Central memory CD8-positive, alpha-beta T cell (primary cell): ENCODE results near the gene FAT2.

ENCODE experiments used
- ATAC-seq: fragments of 150-1000 bp; cut with Tn5 transposase; replicated peaks from 2 replicates; pipeline ENCODE4 v1.10.0; 2022; ENCODE audit warnings: mild to moderate bottlenecking, moderate FRiP score, moderate number of reproducible peaks; ENCODE audit not compliant: poor library complexity, severe bottlenecking; ENCODE audit errors: extremely low read depth
- DNase-seq, 2 donors: peaks; one replicate each; pipeline ENCODE4 v3.0.0; 2021; ENCODE audit warnings: low spot score in 2 of 2
- H3K27ac Mint-ChIP-seq: one replicate; pipeline ENCODE4 v1.8.0; 2022; ENCODE audit warnings: low read depth, mild to moderate bottlenecking, moderate library complexity, mixed read lengths
- H3K27me3 Mint-ChIP-seq: one replicate; pipeline ENCODE4 v1.8.0; 2022; ENCODE audit warnings: mixed read lengths
- H3K36me3 Mint-ChIP-seq: one replicate; pipeline ENCODE4 v1.8.0; 2022; ENCODE audit warnings: mild to moderate bottlenecking, moderate library complexity, mixed read lengths; ENCODE audit not compliant: insufficient read depth
- H3K4me1 Mint-ChIP-seq: one replicate; pipeline ENCODE4 v1.8.0; 2022; ENCODE audit warnings: mixed read lengths
- H3K4me3 Mint-ChIP-seq: one replicate; pipeline ENCODE4 v1.8.0; 2022; ENCODE audit warnings: mild to moderate bottlenecking, moderate library complexity, mixed read lengths
- H3K9me3 Mint-ChIP-seq: one replicate; pipeline ENCODE4 v1.8.0; 2022; ENCODE audit warnings: mixed read lengths

Gene FAT2

GRCh38 chr5:151591144-151591819 lies at the start of gene FAT2:
TSS of gene FAT2 (minus strand) at chr5:151591331. CDS start at chr5:151568931, 22,400 bp downstream.
- DNase-seq (no peak), ATAC-seq (no peak)
- peaks cover 18% of the 10 kb centered on the region for H3K27me3 Mint-ChIP-seq
- no peak within 1 kb of the TSS for H3K27ac Mint-ChIP-seq
- no peaks in the 10 kb centered on the region for H3K9me3 Mint-ChIP-seq
- H3K36me3 Mint-ChIP-seq: no peaks in the 10 kb centered on the region
- no peak within 1 kb of the TSS for H3K4me3 Mint-ChIP-seq
- no peaks in the 10 kb centered on the region for H3K4me1 Mint-ChIP-seq

GRCh38 chr5:151638619-151639018 lies 47.5 kb upstream of the FAT2 start:
- H3K27ac Mint-ChIP-seq: no peak overlapping the region
- no peak overlapping the region for H3K4me3 Mint-ChIP-seq
- no peaks in the 10 kb centered on the region for H3K4me1 Mint-ChIP-seq
- H3K36me3 Mint-ChIP-seq: no peaks in the 10 kb centered on the region
- peaks cover 24% of the 10 kb centered on the region for H3K27me3 Mint-ChIP-seq
- H3K9me3 Mint-ChIP-seq: no peaks in the 10 kb centered on the region
- ATAC-seq (no peak), DNase-seq (no peak)

GRCh38 chr5:151637676-151638075 lies 46.5 kb upstream of the FAT2 start:
- DNase-seq (no peak), ATAC-seq (no peak)
- no peak overlapping the region for H3K4me3 Mint-ChIP-seq
- H3K27ac Mint-ChIP-seq: no peak overlapping the region
- no peaks in the 10 kb centered on the region for H3K9me3 Mint-ChIP-seq
- H3K27me3 Mint-ChIP-seq: peaks cover 25% of the 10 kb centered on the region
- H3K4me1 Mint-ChIP-seq: no peaks in the 10 kb centered on the region
- H3K36me3 Mint-ChIP-seq: no peaks in the 10 kb centered on the region

GRCh38 chr5:151633892-151634291 lies 42.8 kb upstream of the FAT2 start:
- Mint-ChIP-seq H3K4me3 (no peak overlapping the region), H3K27ac (no peak overlapping the region), H3K4me1 (no peaks in the 10 kb centered on the region), H3K36me3 (no peaks in the 10 kb centered on the region), H3K27me3 (peaks cover 42% of the 10 kb centered on the region), H3K9me3 (no peaks in the 10 kb centered on the region)
- ATAC-seq: no peak
- no peak for DNase-seq

- Mint-ChIP-seq H3K27ac (no peak overlapping the region), H3K36me3 (no peaks in the 10 kb centered on the region), H3K4me3 (no peak overlapping the region), H3K27me3 (peaks cover 42% of the 10 kb centered on the region), H3K9me3 (no peaks in the 10 kb centered on the region), H3K4me1 (no peaks in the 10 kb centered on the region)
- ATAC-seq: no peak
- no peak for DNase-seq
Observed at GRCh38 chr5:151632941-151633340, 41.8 kb upstream of the FAT2 start.

GRCh38 chr5:151632524-151632923 lies 41.4 kb upstream of the FAT2 start:
- Mint-ChIP-seq H3K27me3 (peaks cover 42% of the 10 kb centered on the region), H3K9me3 (no peaks in the 10 kb centered on the region), H3K4me3 (no peak overlapping the region), H3K27ac (no peak overlapping the region), H3K4me1 (no peaks in the 10 kb centered on the region), H3K36me3 (no peaks in the 10 kb centered on the region)
- ATAC-seq: no peak
- DNase-seq: no peak

GRCh38 chr5:151631941-151632340 lies 40.8 kb upstream of the FAT2 start:
- no peak for DNase-seq
- Mint-ChIP-seq H3K27me3 (peaks cover 41% of the 10 kb centered on the region), H3K27ac (no peak overlapping the region), H3K36me3 (no peaks in the 10 kb centered on the region), H3K9me3 (no peaks in the 10 kb centered on the region), H3K4me3 (no peak overlapping the region), H3K4me1 (no peaks in the 10 kb centered on the region)
- no peak for ATAC-seq

GRCh38 chr5:151630088-151630487 lies 39.0 kb upstream of the FAT2 start:
- Mint-ChIP-seq H3K4me3 (no peak overlapping the region), H3K27ac (no peak overlapping the region), H3K4me1 (no peaks in the 10 kb centered on the region), H3K27me3 (peaks cover 28% of the 10 kb centered on the region), H3K36me3 (no peaks in the 10 kb centered on the region), H3K9me3 (no peaks in the 10 kb centered on the region)
- DNase-seq: no peak
- no peak for ATAC-seq

- ATAC-seq: no peak
- no peak overlapping the region for H3K27ac Mint-ChIP-seq
- no peaks in the 10 kb centered on the region for H3K36me3 Mint-ChIP-seq
- peaks cover 43% of the 10 kb centered on the region for H3K27me3 Mint-ChIP-seq
- H3K4me1 Mint-ChIP-seq: no peaks in the 10 kb centered on the region
- no peak for DNase-seq
- H3K4me3 Mint-ChIP-seq: no peak overlapping the region
- H3K9me3 Mint-ChIP-seq: no peaks in the 10 kb centered on the region
Observed at GRCh38 chr5:151628112-151628823, 37.1 kb upstream of the FAT2 start.

GRCh38 chr5:151627650-151628049 lies 36.5 kb upstream of the FAT2 start:
- H3K4me3 Mint-ChIP-seq: no peak overlapping the region
- H3K27ac Mint-ChIP-seq: no peak overlapping the region
- peaks cover 48% of the 10 kb centered on the region for H3K27me3 Mint-ChIP-seq
- DNase-seq (no peak), ATAC-seq (no peak)
- no peaks in the 10 kb centered on the region for H3K36me3 Mint-ChIP-seq
- H3K4me1 Mint-ChIP-seq: no peaks in the 10 kb centered on the region
- no peaks in the 10 kb centered on the region for H3K9me3 Mint-ChIP-seq

GRCh38 chr5:151625285-151625684 lies 34.2 kb upstream of the FAT2 start:
- H3K27me3 Mint-ChIP-seq: peaks cover 49% of the 10 kb centered on the region
- no peaks in the 10 kb centered on the region for H3K4me1 Mint-ChIP-seq
- no peak overlapping the region for H3K4me3 Mint-ChIP-seq
- no peaks in the 10 kb centered on the region for H3K9me3 Mint-ChIP-seq
- no peaks in the 10 kb centered on the region for H3K36me3 Mint-ChIP-seq
- no peak for ATAC-seq
- H3K27ac Mint-ChIP-seq: no peak overlapping the region
- no peak for DNase-seq

GRCh38 chr5:151624476-151624875 lies 33.3 kb upstream of the FAT2 start:
- H3K36me3 Mint-ChIP-seq: no peaks in the 10 kb centered on the region
- no peaks in the 10 kb centered on the region for H3K9me3 Mint-ChIP-seq
- peaks cover 41% of the 10 kb centered on the region for H3K27me3 Mint-ChIP-seq
- H3K4me3 Mint-ChIP-seq: no peak overlapping the region
- H3K27ac Mint-ChIP-seq: no peak overlapping the region
- ATAC-seq (no peak), DNase-seq (no peak)
- H3K4me1 Mint-ChIP-seq: no peaks in the 10 kb centered on the region

- H3K36me3 Mint-ChIP-seq: no peaks in the 10 kb centered on the region
- DNase-seq (no peak), ATAC-seq (no peak)
- H3K9me3 Mint-ChIP-seq: no peaks in the 10 kb centered on the region
- H3K4me3 Mint-ChIP-seq: no peak overlapping the region
- no peaks in the 10 kb centered on the region for H3K4me1 Mint-ChIP-seq
- H3K27ac Mint-ChIP-seq: no peak overlapping the region
- H3K27me3 Mint-ChIP-seq: peaks cover 38% of the 10 kb centered on the region
Observed at GRCh38 chr5:151622367-151623088, 31.4 kb upstream of the FAT2 start.
